Left ventricle myocardium inferior (tissue), 1 donor: ENCODE data around the gene HYAL2. TPM values are rescaled to one million over a fixed set of nuclear protein-coding genes. Genes with fewer than 3 reads are reported as not detected.

Source experiments
- DNase-seq: peaks from one replicate; pipeline ENCODE4 v3.0.0-alpha.2; 2020
- H3K27ac ChIP-seq: fragments of 200-600 bp; replicated peaks from 2 replicates; pipeline ENCODE4 v1.8.0; 2021
- H3K27me3 ChIP-seq: fragments of 200-600 bp; 2 replicates; pipeline ENCODE4 v1.8.0; 2021; ENCODE audit warnings: low read depth
- H3K36me3 ChIP-seq: fragments of 200-600 bp; 2 replicates; pipeline ENCODE4 v1.8.0; 2021
- H3K4me1 ChIP-seq: fragments of 200-600 bp; 2 replicates; pipeline ENCODE4 v1.8.0; 2021
- H3K4me3 ChIP-seq: fragments of 200-600 bp; 2 replicates; pipeline ENCODE4 v1.8.0; 2021; ENCODE audit warnings: mild to moderate bottlenecking, moderate library complexity
- H3K9me3 ChIP-seq: fragments of 200-600 bp; replicated peaks from 2 replicates; pipeline ENCODE4 v1.8.0; 2021
- intact Hi-C: fragments of 100-400 bp; cut with micrococcal nuclease; formaldehyde crosslinking; loops from one replicate; pipeline ENCODE4 v1.11.0; 2022
- total RNA-seq: library from RNA; stranded (reverse); fragmentation: NEBNext Ultra II Directional; extraction: Animal tissue kit (Norgen Biotek cat#: 25700); gene quantifications from one replicate; pipeline ENCODE4 v1.2.1, GENCODE V29; 2021
- TF ChIP-seq, protein P1 (sequence below): fragments of 200-600 bp; IDR thresholded peaks from 2 replicates; pipeline ENCODE4 v1.8.0; 2021; ENCODE audit warnings: antibody characterized with exemption, mild to moderate bottlenecking, borderline replicate concordance
- donor health status: DM: no; HTN: yes; CAD: no; lungs with severe emphysema.

The HYAL2 gene
- total RNA-seq, 1 donor from 2014 or later: 38.9 TPM

DNA sequence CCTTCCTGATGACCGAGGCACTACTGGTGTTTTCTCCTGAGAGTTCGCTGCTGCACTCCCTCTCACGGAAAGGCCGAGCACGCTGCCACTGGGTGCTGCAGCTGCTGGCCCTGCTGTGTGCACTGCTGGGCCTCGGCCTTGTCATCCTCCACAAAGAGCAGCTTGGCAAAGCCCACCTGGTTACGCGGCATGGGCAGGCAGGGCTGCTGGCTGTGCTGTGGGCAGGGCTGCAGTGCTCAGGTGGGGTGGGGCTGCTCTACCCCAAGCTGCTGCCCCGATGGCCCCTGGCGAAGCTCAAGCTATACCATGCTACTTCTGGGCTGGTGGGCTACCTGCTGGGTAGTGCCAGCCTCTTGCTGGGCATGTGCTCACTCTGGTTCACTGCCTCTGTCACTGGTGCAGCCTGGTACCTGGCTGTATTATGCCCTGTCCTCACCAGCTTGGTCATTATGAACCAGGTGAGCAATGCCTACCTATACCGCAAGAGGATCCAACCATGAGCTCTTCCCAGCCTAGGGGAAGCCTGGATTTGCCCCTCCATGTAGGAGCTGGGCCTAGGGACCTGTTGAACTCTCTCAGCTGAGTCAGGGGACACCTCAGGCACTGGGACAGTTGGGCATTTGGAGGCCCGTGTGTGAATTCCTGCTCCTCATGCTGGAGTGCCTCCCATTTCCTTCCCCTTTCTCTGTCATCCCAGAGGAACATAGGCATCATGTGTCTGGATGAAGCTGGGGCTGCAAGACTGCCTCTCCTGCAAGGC lies 30.9 kb upstream of the HYAL2 start:
- H3K9me3 ChIP-seq: no peaks in the 10 kb centered on the region
- no peak for DNase-seq
- TF ChIP-seq, protein P1, sequence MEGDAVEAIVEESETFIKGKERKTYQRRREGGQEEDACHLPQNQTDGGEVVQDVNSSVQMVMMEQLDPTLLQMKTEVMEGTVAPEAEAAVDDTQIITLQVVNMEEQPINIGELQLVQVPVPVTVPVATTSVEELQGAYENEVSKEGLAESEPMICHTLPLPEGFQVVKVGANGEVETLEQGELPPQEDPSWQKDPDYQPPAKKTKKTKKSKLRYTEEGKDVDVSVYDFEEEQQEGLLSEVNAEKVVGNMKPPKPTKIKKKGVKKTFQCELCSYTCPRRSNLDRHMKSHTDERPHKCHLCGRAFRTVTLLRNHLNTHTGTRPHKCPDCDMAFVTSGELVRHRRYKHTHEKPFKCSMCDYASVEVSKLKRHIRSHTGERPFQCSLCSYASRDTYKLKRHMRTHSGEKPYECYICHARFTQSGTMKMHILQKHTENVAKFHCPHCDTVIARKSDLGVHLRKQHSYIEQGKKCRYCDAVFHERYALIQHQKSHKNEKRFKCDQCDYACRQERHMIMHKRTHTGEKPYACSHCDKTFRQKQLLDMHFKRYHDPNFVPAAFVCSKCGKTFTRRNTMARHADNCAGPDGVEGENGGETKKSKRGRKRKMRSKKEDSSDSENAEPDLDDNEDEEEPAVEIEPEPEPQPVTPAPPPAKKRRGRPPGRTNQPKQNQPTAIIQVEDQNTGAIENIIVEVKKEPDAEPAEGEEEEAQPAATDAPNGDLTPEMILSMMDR: no peak
- H3K36me3 ChIP-seq: peaks cover 55% of the 10 kb centered on the region
- intact Hi-C loops: no loop called here
- H3K4me1 ChIP-seq: peaks cover 85% of the 10 kb centered on the region
- H3K4me3 ChIP-seq: no peak overlapping the region
- H3K27me3 ChIP-seq: no peaks in the 10 kb centered on the region
- no peak overlapping the region for H3K27ac ChIP-seq

DNA sequence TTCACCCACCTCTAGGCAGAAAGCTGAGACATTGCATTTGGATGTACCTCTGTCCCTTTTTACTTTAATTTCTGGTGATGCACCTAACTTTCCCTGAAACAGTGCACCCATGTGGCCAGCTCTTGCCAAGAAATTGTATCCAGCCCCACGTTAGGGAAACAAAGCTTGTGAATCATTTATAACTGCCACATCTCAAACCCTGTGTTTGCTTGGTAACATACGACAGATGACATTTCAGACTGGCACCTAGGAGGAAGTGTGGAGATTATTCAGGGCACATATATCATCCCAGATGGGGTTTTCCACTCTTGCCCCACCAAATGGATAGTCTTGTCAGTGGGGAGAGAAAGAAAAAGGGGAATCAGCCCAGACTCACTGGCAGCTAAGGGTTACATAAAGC lies 30.2 kb upstream of the HYAL2 start:
- DNase-seq: no peak
- Histone ChIP-seq H3K36me3 (peaks cover 60% of the 10 kb centered on the region), H3K4me3 (no peak overlapping the region), H3K9me3 (no peaks in the 10 kb centered on the region), H3K27ac (no peak overlapping the region), H3K27me3 (no peaks in the 10 kb centered on the region), H3K4me1 (peaks cover 78% of the 10 kb centered on the region)
- TF ChIP-seq, protein P1: no peak
- intact Hi-C loops: no loop called here

DNA sequence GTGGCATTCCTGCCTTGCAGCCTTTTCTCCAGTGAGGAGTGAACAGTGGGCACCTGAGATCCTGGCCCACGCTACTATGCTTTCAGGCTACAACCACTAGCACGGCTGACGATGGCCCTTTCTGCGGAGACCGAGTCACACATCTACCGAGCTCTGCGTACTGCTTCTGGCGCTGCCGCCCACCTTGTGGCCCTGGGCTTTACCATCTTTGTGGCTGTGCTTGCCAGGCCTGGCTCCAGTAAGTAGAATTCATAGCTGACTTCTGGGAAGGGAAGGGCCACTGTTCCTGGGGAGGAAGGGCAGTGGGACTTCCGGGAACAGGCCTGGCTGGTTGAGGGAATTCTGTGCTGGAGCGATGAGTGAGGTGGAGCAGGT lies 28.8 kb upstream of the HYAL2 start:
- no peaks in the 10 kb centered on the region for H3K27me3 ChIP-seq
- peaks cover 67% of the 10 kb centered on the region for H3K4me1 ChIP-seq
- intact Hi-C loops: no loop called here
- no peaks in the 10 kb centered on the region for H3K9me3 ChIP-seq
- TF ChIP-seq, protein P1: no peak
- no peak for DNase-seq
- H3K27ac ChIP-seq: peak overlapping the region; percentile 96
- H3K4me3 ChIP-seq: peak overlapping the region; percentile 80
- H3K36me3 ChIP-seq: peaks cover 52% of the 10 kb centered on the region

DNA sequence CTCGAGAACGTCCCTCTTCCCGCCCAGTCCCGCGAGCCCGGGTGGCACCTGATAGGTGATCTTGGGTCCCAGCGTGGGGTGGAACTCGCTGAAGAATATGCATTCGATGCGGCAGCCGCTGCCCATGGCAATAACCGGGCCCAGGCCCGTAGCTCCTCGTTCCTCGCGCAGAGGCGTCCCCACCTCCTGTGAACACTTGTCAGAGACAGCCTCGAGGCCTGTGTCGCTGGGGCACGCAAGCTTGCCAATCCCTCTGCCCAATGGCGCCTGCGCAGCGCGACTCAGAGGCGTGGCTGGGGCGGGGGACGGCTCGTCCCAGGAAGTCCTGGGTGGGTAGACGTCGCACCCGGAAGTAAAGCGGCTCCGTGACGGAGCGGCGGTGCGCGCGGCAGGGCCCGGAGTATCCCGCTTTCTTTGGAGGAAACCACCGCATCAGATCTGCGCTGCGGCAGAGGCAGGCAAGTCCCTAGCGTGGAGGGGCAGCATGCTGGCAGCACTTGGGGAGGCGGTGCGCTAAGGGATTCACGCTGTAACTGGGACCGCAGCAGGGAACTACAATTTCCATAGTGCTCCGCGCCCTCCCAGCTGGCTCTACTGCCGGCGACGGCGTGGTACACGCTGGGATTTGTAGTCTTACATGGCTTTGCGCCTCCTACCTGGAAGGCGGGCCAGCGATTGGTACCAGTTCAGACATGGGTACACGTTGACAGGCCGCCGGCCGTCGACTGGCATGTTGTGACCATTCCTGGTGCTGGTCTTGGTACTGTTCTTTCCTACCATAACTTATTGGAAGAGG lies 28.2 kb upstream of the HYAL2 start, which contains the start of the genes CYB561D2 and NPRL2:
Gene CYB561D2, plus strand, starts transcription at position 336 of the 796 bp plus-strand sequence. CDS start 572 bp downstream, outside the sequence.
Gene NPRL2, minus strand, starts transcription at position 249 of the 796 bp plus-strand sequence. Its CDS starts 123 bp downstream, at position 126.
- TF ChIP-seq, protein P1: no peak
- intact Hi-C loops: no loop called here
- H3K9me3 ChIP-seq: no peaks in the 10 kb centered on the region
- H3K4me1 ChIP-seq: peaks cover 66% of the 10 kb centered on the region
- peak; percentile 98 for DNase-seq
- H3K27ac ChIP-seq: peak within 1 kb of the TSS; percentile 96
- H3K27me3 ChIP-seq: no peaks in the 10 kb centered on the region
- H3K4me3 ChIP-seq: peak within 1 kb of the TSS; percentile 80
- peaks cover 47% of the 10 kb centered on the region for H3K36me3 ChIP-seq

DNA sequence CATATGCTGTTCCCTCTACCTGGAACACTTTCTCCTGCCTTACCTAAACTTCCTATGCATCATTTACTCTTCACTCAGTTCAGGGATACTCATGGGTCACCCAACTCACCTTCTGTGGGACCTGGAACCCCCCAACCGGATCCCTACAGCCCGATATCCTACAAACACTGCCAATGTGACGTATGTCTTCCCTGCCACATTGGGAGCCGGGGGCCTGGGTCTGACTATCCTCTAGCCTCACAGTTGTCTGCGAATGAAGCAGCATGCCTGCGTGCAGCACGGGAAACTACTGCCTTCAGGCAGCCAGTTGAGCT lies 27.6 kb upstream of the HYAL2 start:
- Histone ChIP-seq H3K4me3 (peak overlapping the region; percentile 80), H3K36me3 (peaks cover 41% of the 10 kb centered on the region), H3K4me1 (peaks cover 66% of the 10 kb centered on the region), H3K27me3 (no peaks in the 10 kb centered on the region), H3K9me3 (no peaks in the 10 kb centered on the region), H3K27ac (peak overlapping the region; percentile 96)
- intact Hi-C loops: no loop called here
- TF ChIP-seq, protein P1: no peak
- DNase-seq: no peak
